Aortic smooth muscle cell (primary cell): ENCODE data around the gene FXYD2. TPM values are rescaled to one million over a fixed set of nuclear protein-coding genes. Genes with fewer than 3 reads are reported as not detected.

Source experiments
- total RNA-seq: library from RNA; depleted of rRNA; stranded (reverse); fragments of >200 nt; gene quantifications from 2 replicates; pipeline ENCODE4 v1.2.3, GENCODE V29; 2014

The FXYD2 gene
- not detected in 2 replicates for total RNA-seq

GRCh38 chr11:117824571-117825537 is at the start of gene FXYD2:
Gene FXYD2, minus strand, starts transcription at chr11:117824744. Its CDS starts 66 bp downstream, at chr11:117824678.

GRCh38 chr11:117796872-117797529 is 27.5 kb downstream of the FXYD2 start, which contains the start of gene DSCAML1:
Gene DSCAML1, minus strand, starts transcription at chr11:117797216. Its CDS starts 137 bp downstream, at chr11:117797079.

Other genes with a start within 250 kb of the FXYD2 start
- not detected in 2 replicates for gene DSCAML1, start 27.5 kb downstream of the FXYD2 start, total RNA-seq
- gene FXYD6, start 51.9 kb upstream of the FXYD2 start, total RNA-seq, result 0.19 TPM in 1 of 2 replicates, not detected in the other
- not detected in 2 replicates for gene TMPRSS13, start 104.7 kb upstream of the FXYD2 start, total RNA-seq
- not detected in 2 replicates for gene IL10RA, start 161.7 kb upstream of the FXYD2 start, total RNA-seq